GM23338 (cell line): ENCODE measurements around the gene ASAP2. TPM values are rescaled to one million over a fixed set of nuclear protein-coding genes. Genes with fewer than 3 reads are reported as not detected.

Experiments
- ATAC-seq: fragments of 200-7000 bp; cut with Tn5 transposase; 3 replicates; pipeline ENCODE4 v1.9.1; 2020
- DNase-seq: peaks from one replicate; pipeline ENCODE4 v3.0.0-alpha.2; 2015; ENCODE audit warnings: low spot score
- H2AFZ ChIP-seq: fragments of 200-600 bp; sonication (generic); 2 replicates; pipeline ENCODE4 v1.8.0; 2016; ENCODE audit warnings: antibody characterized with exemption, mild to moderate bottlenecking, moderate library complexity
- H3F3A ChIP-seq: fragments of 200-600 bp; sonication (generic); replicated peaks from 2 replicates; pipeline ENCODE4 v1.8.0; 2017; ENCODE audit warnings: antibody characterized with exemption, mixed run types, low read depth
- H3K27ac ChIP-seq: fragments of 200-600 bp; sonication (generic); 2 replicates; pipeline ENCODE4 v1.6.1; 2016; ENCODE audit warnings: low read depth
- H3K27me3 ChIP-seq: fragments of 200-600 bp; sonication (generic); 2 replicates; pipeline ENCODE4 v1.8.0; 2016; ENCODE audit warnings: mild to moderate bottlenecking, mixed run types, moderate library complexity; ENCODE audit not compliant: insufficient read depth
- H3K36me3 ChIP-seq: fragments of 200-600 bp; sonication (generic); 2 replicates; pipeline ENCODE4 v1.8.0; 2016; ENCODE audit warnings: mild to moderate bottlenecking; ENCODE audit not compliant: insufficient read depth
- H3K4me1 ChIP-seq: fragments of 200-600 bp; sonication (generic); 2 replicates; pipeline ENCODE4 v1.8.0; 2016; ENCODE audit warnings: mild to moderate bottlenecking, moderate library complexity; ENCODE audit not compliant: insufficient read depth
- H3K4me2 ChIP-seq: fragments of 200-600 bp; sonication (generic); 2 replicates; pipeline ENCODE4 v1.7.1; 2017; ENCODE audit warnings: mixed run types
- H3K4me3 ChIP-seq: fragments of 200-600 bp; sonication (generic); 2 replicates; pipeline ENCODE4 v1.6.1; 2016; ENCODE audit warnings: mixed run types
- H3K79me2 ChIP-seq: fragments of 200-600 bp; sonication (generic); replicated peaks from 2 replicates; pipeline ENCODE4 v1.8.0; 2017; ENCODE audit warnings: mild to moderate bottlenecking; ENCODE audit not compliant: insufficient read depth
- H3K9me2 ChIP-seq: fragments of 200-600 bp; sonication (generic); 2 replicates; pipeline ENCODE4 v1.8.0; 2017; ENCODE audit not compliant: insufficient read depth
- H4K20me1 ChIP-seq: fragments of 200-600 bp; sonication (generic); replicated peaks from 2 replicates; pipeline ENCODE4 v1.8.0; 2017; ENCODE audit warnings: mild to moderate bottlenecking; ENCODE audit not compliant: insufficient read depth
- H3K27ac Mint-ChIP-seq: 2 replicates; pipeline ENCODE4 v1.8.0; 2020; ENCODE audit warnings: inconsistent platforms, mild to moderate bottlenecking, moderate library complexity, mixed read lengths
- H3K27me3 Mint-ChIP-seq: 3 replicates; pipeline ENCODE4 v1.8.0; 2022; ENCODE audit warnings: low read depth, mild to moderate bottlenecking, moderate library complexity, mixed read lengths, inconsistent platforms; ENCODE audit not compliant: insufficient read depth, poor library complexity
- H3K36me3 Mint-ChIP-seq: 3 replicates; pipeline ENCODE4 v1.8.0; 2021; ENCODE audit warnings: low read depth, mild to moderate bottlenecking, inconsistent platforms, moderate library complexity, mixed read lengths
- H3K4me1 Mint-ChIP-seq: 3 replicates; pipeline ENCODE4 v1.8.0; 2020; ENCODE audit warnings: mild to moderate bottlenecking, inconsistent platforms, mixed read lengths
- H3K4me3 Mint-ChIP-seq: 3 replicates; pipeline ENCODE4 v1.8.0; 2021; ENCODE audit warnings: moderate library complexity, mild to moderate bottlenecking, inconsistent platforms, mixed read lengths
- H3K9me3 Mint-ChIP-seq: 3 replicates; pipeline ENCODE4 v1.8.0; 2020; ENCODE audit warnings: moderate library complexity, mild to moderate bottlenecking, inconsistent platforms, mixed read lengths
- ETS1 ChIP-seq: IDR thresholded peaks from 2 replicates; pipeline ENCODE4 v1.6.1; 2016; ENCODE audit warnings: antibody characterized with exemption
- EZH2 ChIP-seq: fragments of 200-600 bp; sonication (generic); IDR thresholded peaks from one replicate; pipeline ENCODE4 v1.8.0; 2017; ENCODE audit warnings: antibody characterized with exemption, mild to moderate bottlenecking, low read depth; ENCODE audit not compliant: unreplicated experiment
- EZH2phosphoT487 ChIP-seq: fragments of 200-600 bp; sonication (generic); IDR thresholded peaks from one replicate; pipeline ENCODE4 v1.8.1; 2018; ENCODE audit warnings: antibody characterized with exemption; ENCODE audit not compliant: unreplicated experiment
- JUNB ChIP-seq: IDR thresholded peaks from one replicate; pipeline ENCODE4 v1.6.1; 2016; ENCODE audit warnings: antibody characterized with exemption; ENCODE audit not compliant: unreplicated experiment
- NANOG ChIP-seq: IDR thresholded peaks from 2 replicates; pipeline ENCODE4 v1.6.1; 2016; ENCODE audit warnings: antibody characterized with exemption, borderline replicate concordance
- POLR2AphosphoS5 ChIP-seq: IDR thresholded peaks from 2 replicates; pipeline ENCODE4 v1.6.1; 2016; ENCODE audit warnings: antibody characterized with exemption, low read depth
- STAT1 ChIP-seq: IDR thresholded peaks from one replicate; pipeline ENCODE4 v1.6.1; 2016; ENCODE audit warnings: antibody characterized with exemption; ENCODE audit not compliant: unreplicated experiment
- ZNF114 ChIP-seq: fragments of 250-450 bp; sonication (Bioruptor Pico); IDR thresholded peaks from 2 replicates; pipeline ENCODE4 v1.5.0; 2020; ENCODE audit warnings: mild to moderate bottlenecking, moderate library complexity
- ZNF331 ChIP-seq: fragments of 250-450 bp; sonication (Bioruptor Pico); IDR thresholded peaks from 2 replicates; pipeline ENCODE4 v1.5.0; 2020; ENCODE audit warnings: low read depth, mild to moderate bottlenecking, moderate library complexity
- ZNF462 ChIP-seq: fragments of 250-450 bp; sonication (Bioruptor Pico); IDR thresholded peaks from 2 replicates; pipeline ENCODE4 v1.5.0; 2020; ENCODE audit warnings: mild to moderate bottlenecking, moderate library complexity
- polyA plus RNA-seq: library from polyadenylated mRNA; unstranded; fragments of >200 nt; fragmentation: Nextera tagmentation; extraction: Ambion mirVana; gene quantifications from 2 replicates; pipeline ENCODE4 v1.2.1, GENCODE V29; 2016
- total RNA-seq: library from RNA; depleted of rRNA; stranded (reverse); fragments of >200 nt; shearing (Covaris generic); gene quantifications from 2 replicates; pipeline ENCODE4 v1.2.3, GENCODE V29; 2014

ASAP2 gene
- total and polyA plus RNA-seq, 2 experiments from 2014 or later, result 2.6 to 15.6 TPM

GRCh38 chr2:9196637-9197036 lies 10.0 kb upstream of the ASAP2 start (continued):
- TF ChIP-seq ZNF462 (CRISPR knock-in tag) (no peak), NANOG (no peak), ZNF114 (CRISPR knock-in tag) (no peak), STAT1 (no peak), EZH2phosphoT487 (no peak), ZNF331 (CRISPR knock-in tag) (no peak), JUNB (no peak)

- Histone ChIP-seq H3K27me3 (no peaks in the 10 kb centered on the region), H3K27ac (no peak overlapping the region), H3K36me3 (no peaks in the 10 kb centered on the region), H3K79me2 (no peaks in the 10 kb centered on the region), H3F3A (no peaks in the 10 kb centered on the region), H3K4me2 (no peak overlapping the region), H3K9me2 (no peaks in the 10 kb centered on the region; the same call in 1 of the 2 replicates), H3K4me3 (no peak overlapping the region), H2AFZ (no peak overlapping the region), H3K4me1 (no peaks in the 10 kb centered on the region), H4K20me1 (no peaks in the 10 kb centered on the region)
- Mint-ChIP-seq H3K4me3 (no peak overlapping the region), H3K27ac (no peak overlapping the region), H3K27me3 (peaks cover 5% of the 10 kb centered on the region), H3K36me3 (no peaks in the 10 kb centered on the region), H3K4me1 (peaks cover 7% of the 10 kb centered on the region; the same call in 2 of the 3 replicates), H3K9me3 (no peaks in the 10 kb centered on the region)
- no peak for DNase-seq
- no peak for ATAC-seq
- TF ChIP-seq ETS1, result no peak
- TF ChIP-seq NANOG, result no peak
- no peak for TF ChIP-seq EZH2
- TF ChIP-seq POLR2AphosphoS5, result no peak
Observed at GRCh38 chr2:9197916-9198315, 8.7 kb upstream of the ASAP2 start.
